Measurements from ENCODE around the gene QPRT. TPM values are rescaled to one million over a fixed set of nuclear protein-coding genes. Genes with fewer than 3 reads are reported as not detected.
"Not testable (repeated sequence)": the region's sequence is repeated elsewhere in the genome, so short reads cannot be mapped to it uniquely, and the experiment has no call there.

Gene QPRT
- total RNA-seq, 1 experiment from 2014 or later: 0.52 TPM

DNA sequence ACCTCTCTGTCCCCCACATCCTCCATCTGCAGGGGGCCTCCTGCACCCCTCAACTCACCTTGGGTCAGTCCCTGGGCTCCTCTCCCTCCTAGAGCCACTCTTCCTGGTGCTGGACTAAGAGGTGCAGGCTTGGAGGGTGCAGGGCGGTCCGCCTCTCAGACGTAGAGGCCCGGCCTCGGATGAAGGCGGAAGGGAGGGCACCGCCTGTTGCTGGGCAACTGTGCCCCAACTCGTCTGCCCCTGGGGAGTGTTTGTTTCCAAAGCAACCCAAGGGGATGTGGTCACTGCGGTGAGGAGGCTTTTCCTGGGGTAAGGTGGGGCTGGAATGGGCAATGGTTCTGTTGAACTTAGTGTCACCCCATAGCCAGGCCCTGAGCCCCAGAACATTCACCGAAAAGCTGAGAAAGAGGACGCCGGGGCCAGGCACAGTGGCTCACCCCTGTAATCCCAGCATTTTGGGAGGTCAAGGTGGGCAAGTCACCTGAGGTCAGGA is 66.9 kb downstream of the QPRT start, which contains the start of gene C16orf54:
Gene C16orf54, minus strand, starts transcription at position 138 of the 493 bp plus-strand sequence. CDS start 1,039 bp downstream, outside the sequence.
- ATAC-seq (no peak), DNase-seq (ENCODE audit: low read depth, low spot score) (no peak)
- no peak within 1 kb of the TSS for H3K4me3 ChIP-seq (replicated peaks in 1 of 2; ENCODE audit: low read depth in 1 of 2, low read length in 2 of 2)
- no peak for TF ChIP-seq RAD21 (IDR thresholded peaks at IDR 0.05; ENCODE audit: low read depth)
- no peak within 1 kb of the TSS for H2AFZ ChIP-seq (ENCODE audit: low read depth, low read length, poor library complexity, severe bottlenecking)
- no peaks in the 10 kb centered on the region for H3K9me2 ChIP-seq (ENCODE audit: insufficient read depth)
- no peak within 1 kb of the TSS for H3K27ac ChIP-seq (ENCODE audit: low read depth, low read length)
- no peaks in the 10 kb centered on the region for H3K9me3 ChIP-seq (ENCODE audit: control insufficient read depth in 1 of 2, insufficient read depth in 1 of 2, low read depth in 1 of 2, low read length in 2 of 2)
- intact Hi-C loops (cut with micrococcal nuclease): no loop called here
- no peak within 1 kb of the TSS for H3K4me2 ChIP-seq (ENCODE audit: low read length)
- H4K20me1 ChIP-seq (ENCODE audit: insufficient read depth): no peaks in the 10 kb centered on the region
- H3K27me3 ChIP-seq (ENCODE audit: insufficient read depth, low read length): no peaks in the 10 kb centered on the region
- ChIA-PET CTCF (no interaction called here), RAD21 (ENCODE audit: low non-redundant PET in 1 of 2, low total read pairs in 2 of 2, uncharacterized antibody in 2 of 2, unreplicated experiment in 2 of 2) (no interaction called here), POLR2A (no interaction called here)
- no peaks in the 10 kb centered on the region for H3K79me2 ChIP-seq (ENCODE audit: insufficient read depth, low read length)
- H3K4me1 ChIP-seq (ENCODE audit: control insufficient read depth in 1 of 2, insufficient read depth in 2 of 2, low read length in 2 of 2): peaks cover 0 to 5% of the 10 kb centered on the region in 2 experiments; a peak in 3 of 4 replicates
- no peak within 1 kb of the TSS for H3K9ac ChIP-seq (ENCODE audit: low read length)
- H3K36me3 ChIP-seq (ENCODE audit: control insufficient read depth in 1 of 2, insufficient read depth in 2 of 2, low read length in 2 of 2): no peaks in the 10 kb centered on the region
- no TSS peak for BruUV-seq (replicated peaks)

DNA sequence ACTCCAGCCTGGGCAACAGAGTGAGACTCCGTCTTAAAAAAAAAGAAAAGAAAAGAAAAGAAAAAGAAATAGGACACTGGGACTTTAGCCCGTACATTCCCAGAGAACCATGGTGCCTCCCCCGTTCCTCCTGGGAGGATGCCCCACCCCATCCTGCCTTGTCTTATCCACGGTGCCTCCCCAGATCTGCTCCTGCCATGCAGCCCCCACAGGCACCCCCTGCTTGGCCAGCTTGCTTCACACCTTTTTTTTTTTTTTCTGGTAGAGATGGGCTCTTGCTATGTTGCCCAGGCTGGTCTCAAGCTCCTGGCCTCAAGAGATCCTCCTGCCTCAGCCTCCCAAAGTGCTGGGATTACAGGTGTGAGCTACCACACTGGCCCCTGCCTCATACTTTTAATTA is 67.5 kb downstream of the QPRT start:
- H3K4me2 ChIP-seq (ENCODE audit: low read length); H3K36me3 ChIP-seq (ENCODE audit: control insufficient read depth in 1 of 2, insufficient read depth in 2 of 2, low read length in 2 of 2); H4K20me1 ChIP-seq (ENCODE audit: insufficient read depth); H3K27ac ChIP-seq (ENCODE audit: low read depth, low read length); H3K4me3 ChIP-seq (replicated peaks in 1 of 2; ENCODE audit: low read depth in 1 of 2, low read length in 2 of 2); intact Hi-C loops (cut with micrococcal nuclease); ATAC-seq; H3K9ac ChIP-seq (ENCODE audit: low read length); POLR2A ChIA-PET; BruUV-seq (replicated peaks); H3K27me3 ChIP-seq (ENCODE audit: insufficient read depth, low read length); DNase-seq (ENCODE audit: low read depth, low spot score); H3K79me2 ChIP-seq (ENCODE audit: insufficient read depth, low read length); H3K9me2 ChIP-seq (ENCODE audit: insufficient read depth); CTCF ChIA-PET; H3K9me3 ChIP-seq (ENCODE audit: control insufficient read depth in 1 of 2, insufficient read depth in 1 of 2, low read depth in 1 of 2, low read length in 2 of 2); H2AFZ ChIP-seq (ENCODE audit: low read depth, low read length, poor library complexity, severe bottlenecking); RAD21 ChIA-PET (ENCODE audit: low non-redundant PET in 1 of 2, low total read pairs in 2 of 2, uncharacterized antibody in 2 of 2, unreplicated experiment in 2 of 2): not testable (repeated sequence)
- peaks cover 5 to 10% of the 10 kb centered on the region in 2 experiments; a peak in 3 of 4 replicates for H3K4me1 ChIP-seq (ENCODE audit: control insufficient read depth in 1 of 2, insufficient read depth in 2 of 2, low read length in 2 of 2)

Other genes with a start within 250 kb of the QPRT start
- 9.5 TPM for gene BOLA2, start 224.8 kb upstream of the QPRT start, total RNA-seq (2021; ENCODE audit: unreplicated experiment)
- 54.9 TPM for gene SLX1B, start 224.6 kb upstream of the QPRT start, total RNA-seq (2021; ENCODE audit: unreplicated experiment)
- gene SULT1A4, start 219.3 kb upstream of the QPRT start, total RNA-seq (2021; ENCODE audit: unreplicated experiment): 7.2 TPM
- 41.0 TPM for gene NPIPB12, start 172.8 kb upstream of the QPRT start, total RNA-seq (2021; ENCODE audit: unreplicated experiment)
- gene SPN, start 15.9 kb upstream of the QPRT start, total RNA-seq (2021; ENCODE audit: unreplicated experiment): 0.47 TPM
- gene C16orf54, start 66.8 kb downstream of the QPRT start, total RNA-seq (2021; ENCODE audit: unreplicated experiment): 0.15 TPM
- 0.07 TPM for gene ZG16, start 99.1 kb downstream of the QPRT start, total RNA-seq (2021; ENCODE audit: unreplicated experiment)
- gene KIF22, start 111.6 kb downstream of the QPRT start, total RNA-seq (2021; ENCODE audit: unreplicated experiment): 155 TPM
- gene MAZ, start 127.3 kb downstream of the QPRT start, total RNA-seq (2021; ENCODE audit: unreplicated experiment): 256 TPM
- 4.0 TPM for gene PRRT2, start 133.0 kb downstream of the QPRT start, total RNA-seq (2021; ENCODE audit: unreplicated experiment)
- 28.9 TPM for gene PAGR1, start 137.0 kb downstream of the QPRT start, total RNA-seq (2021; ENCODE audit: unreplicated experiment)
- 75.1 TPM for gene MVP, start 141.3 kb downstream of the QPRT start, total RNA-seq (2021; ENCODE audit: unreplicated experiment)
- gene CDIPT, start 184.0 kb downstream of the QPRT start, total RNA-seq (2021; ENCODE audit: unreplicated experiment): 58.3 TPM
- gene SEZ6L2, start 220.4 kb downstream of the QPRT start, total RNA-seq (2021; ENCODE audit: unreplicated experiment): 49.3 TPM
- gene ASPHD1, start 221.3 kb downstream of the QPRT start, total RNA-seq (2021; ENCODE audit: unreplicated experiment): 18.4 TPM
- gene KCTD13, start 247.0 kb downstream of the QPRT start, total RNA-seq (2021; ENCODE audit: unreplicated experiment): 40.7 TPM

Measured in HCT116 (cell line).